Measurements from ENCODE around the gene CHURC1.

Gene CHURC1

DNA sequence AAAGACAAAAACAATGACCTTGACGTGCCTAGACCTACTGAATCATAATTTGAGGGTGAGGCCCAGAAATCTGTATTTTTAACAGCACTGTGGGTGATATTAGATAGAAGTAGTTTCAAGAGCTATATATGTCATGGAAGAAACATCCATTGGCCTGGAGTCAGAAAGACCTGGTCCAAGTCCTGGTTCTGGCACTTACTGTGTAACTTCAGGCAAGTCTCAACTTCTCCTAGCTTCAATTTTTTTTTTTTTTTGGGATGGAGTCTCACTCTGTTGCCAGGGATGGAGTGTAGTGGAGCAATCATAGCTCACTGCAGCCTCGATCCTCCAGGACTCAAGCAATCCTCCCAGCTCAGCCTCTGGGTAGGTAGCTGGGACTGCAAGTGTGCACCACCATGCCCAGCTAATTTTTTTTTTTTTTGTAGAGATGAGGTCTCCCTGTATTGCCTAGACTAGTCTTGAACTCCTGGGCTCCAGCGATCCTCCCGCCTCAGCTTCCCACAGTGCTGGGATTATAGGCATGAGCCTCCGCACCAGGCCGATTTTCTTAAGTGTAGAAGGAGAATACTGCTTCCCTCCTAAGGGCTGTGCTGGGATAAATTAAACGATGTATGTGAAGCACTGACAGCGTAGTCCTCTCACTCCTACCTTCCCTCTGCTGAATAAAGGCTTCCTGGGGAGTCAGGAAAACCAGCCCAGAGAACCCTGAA lies 42.6 kb downstream of the CHURC1 start:
- DNase-seq (ENCODE audit: low read depth in 2 of 2), result no peak

DNA sequence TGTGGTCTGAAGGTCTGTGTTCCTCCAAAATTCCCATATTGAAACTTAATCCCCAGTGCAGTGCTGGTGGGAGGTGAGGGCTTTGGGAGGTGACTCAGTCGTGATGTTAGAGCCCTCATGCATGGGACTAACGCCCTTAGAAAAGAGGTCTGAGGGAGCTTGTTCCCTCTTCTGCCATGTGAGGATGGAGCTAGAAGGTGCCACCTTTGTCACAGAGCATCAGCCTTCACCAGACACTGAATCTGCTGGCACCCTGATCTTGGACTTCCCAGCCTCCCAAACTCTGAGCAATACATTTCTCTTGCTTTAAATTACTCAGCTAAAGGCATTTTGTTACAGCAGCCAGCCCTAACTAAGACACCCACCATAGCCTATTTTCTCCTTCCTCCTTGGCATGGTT lies 43.9 kb downstream of the CHURC1 start:
- no peak for DNase-seq (ENCODE audit: low read depth in 2 of 2)

DNA sequence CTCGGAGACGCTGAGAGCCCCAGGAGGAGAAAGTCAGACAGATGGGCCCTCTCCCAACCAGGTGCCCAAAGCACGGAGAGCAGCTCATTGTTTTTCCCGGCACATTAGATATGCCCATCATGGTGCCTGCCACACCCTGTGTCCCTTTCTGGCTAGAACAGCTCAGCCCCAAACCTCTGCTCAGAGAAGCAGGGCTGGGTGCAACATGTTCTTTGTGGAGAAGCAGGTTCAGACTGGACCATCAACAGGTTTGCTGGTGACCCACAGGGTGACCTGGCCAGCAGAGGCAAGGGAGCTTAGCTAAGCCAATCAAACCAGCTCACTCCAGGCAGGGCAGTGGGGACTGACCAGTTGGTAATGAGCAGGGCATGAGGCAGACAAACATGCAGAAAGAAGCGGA lies 44.5 kb downstream of the CHURC1 start:
- DNase-seq (ENCODE audit: low read depth in 2 of 2), result no peak

DNA sequence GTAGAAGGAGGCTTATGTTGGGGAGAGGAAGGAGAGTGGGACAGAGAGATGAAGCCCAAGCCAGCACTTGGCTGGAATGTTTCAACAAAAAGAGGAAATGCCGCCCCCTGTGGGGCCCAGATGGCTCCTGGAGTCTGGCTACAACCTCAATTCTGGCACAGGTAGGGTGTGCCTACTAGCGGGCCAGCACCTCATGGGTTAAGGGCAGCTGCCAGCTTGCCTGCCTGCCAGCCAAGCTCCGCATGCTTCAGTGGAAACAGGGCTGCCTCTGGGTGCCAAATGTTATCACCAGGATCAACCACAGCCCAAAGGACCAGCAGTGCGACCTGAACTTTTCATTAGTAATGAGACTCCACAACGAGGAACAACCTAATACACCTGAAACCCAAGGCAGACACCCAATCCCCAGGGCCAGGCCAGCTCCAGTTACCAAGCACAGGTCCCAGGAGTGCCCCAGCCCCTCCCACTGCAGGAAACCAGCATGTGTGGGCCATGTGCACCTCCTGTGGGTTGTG lies 46.6 kb downstream of the CHURC1 start:
- no peak for DNase-seq (ENCODE audit: low read depth in 2 of 2)

DNA sequence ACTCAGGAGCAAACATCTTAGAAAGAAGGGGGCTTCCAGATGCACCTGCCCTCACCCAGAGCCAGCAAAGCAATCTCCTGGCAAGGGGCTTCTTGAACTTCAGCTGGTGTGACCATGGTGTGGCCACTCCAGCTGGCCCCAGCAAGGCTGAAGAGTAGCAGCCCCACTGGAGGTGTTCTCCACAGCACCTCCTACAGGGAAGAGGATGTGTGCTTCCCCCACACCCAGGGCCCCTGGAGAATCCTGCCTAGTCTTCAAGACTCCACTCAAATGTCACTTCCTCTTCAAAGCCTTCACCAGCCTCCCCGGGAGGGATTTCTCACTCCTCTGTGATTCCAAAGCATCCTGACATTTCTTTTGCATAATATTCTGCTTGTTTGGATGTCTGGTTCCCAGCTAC lies 49.4 kb downstream of the CHURC1 start:
- DNase-seq (ENCODE audit: low read depth in 2 of 2), result no peak

DNA sequence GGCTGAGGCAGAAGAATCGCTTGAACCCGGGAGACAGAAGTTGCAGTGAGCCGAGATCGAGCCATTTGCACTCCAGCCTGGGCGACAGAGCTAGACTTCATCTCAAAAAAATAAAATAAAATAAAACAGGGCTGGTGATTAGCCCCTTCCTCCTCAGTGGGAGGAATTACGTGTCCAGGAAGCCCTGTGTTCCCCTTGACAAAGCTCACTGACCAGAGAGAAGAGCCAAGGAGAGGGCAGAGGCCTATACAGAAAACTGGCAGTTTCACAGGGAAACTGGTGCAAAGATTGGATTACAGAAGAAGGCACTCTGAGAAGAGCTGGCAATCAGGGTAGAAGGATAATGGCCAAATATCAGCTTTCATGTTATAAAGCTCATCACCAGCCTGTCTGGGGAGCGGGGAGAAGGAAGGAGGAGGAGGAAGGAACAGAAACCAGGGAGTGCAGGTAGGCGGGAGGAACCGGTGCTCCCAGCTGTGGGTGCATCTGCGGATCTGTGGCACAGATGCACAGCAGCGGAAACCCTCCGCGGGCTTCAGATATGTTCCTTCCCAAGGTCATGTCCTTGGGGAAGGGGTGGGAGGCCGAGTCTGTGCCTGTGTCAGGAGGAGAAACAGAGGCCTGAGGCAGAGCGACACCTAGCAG lies 51.2 kb downstream of the CHURC1 start:
- DNase-seq (ENCODE audit: low read depth in 2 of 2), result no peak

DNA sequence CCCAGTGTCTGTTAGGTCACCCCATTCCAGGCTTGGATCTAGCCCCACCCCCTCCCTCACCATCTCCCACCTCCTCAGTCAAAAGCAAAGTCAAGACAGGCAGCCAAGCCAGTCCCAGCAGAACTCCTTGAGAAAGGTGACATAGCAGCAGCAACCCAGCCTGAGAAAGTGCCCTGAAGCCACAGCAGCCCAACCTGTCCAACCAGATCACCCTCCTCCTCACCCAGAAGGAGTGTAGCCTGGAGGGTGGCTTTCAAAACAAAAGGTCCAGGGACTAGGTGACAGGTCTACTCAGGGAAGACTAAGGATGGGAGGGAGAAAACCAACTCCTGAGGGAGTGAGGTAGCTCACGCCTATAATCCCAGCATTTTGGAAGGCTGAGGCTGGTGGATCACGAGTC lies 52.7 kb downstream of the CHURC1 start:
- DNase-seq (ENCODE audit: low read depth in 2 of 2), result no peak

DNA sequence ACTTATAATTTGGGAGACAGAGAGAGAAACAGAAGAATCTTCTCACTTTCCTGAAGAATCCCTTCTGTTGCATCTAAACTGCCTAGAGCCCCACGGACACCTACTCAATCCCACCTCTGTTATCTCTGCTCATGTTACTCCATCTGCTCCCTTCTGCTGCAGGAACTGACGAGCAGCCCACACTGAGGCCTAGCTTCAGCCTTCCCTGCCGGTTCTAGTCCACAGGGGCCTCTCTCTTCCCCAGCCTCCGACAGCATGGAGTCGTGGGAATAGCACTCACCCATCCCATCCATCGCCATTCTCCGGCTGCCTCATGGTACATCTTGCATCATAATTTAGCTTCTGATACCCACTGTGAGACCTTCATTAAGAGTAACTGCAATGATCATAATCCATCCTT lies 53.9 kb downstream of the CHURC1 start:
- no peak for DNase-seq (ENCODE audit: low read depth in 2 of 2)

DNA sequence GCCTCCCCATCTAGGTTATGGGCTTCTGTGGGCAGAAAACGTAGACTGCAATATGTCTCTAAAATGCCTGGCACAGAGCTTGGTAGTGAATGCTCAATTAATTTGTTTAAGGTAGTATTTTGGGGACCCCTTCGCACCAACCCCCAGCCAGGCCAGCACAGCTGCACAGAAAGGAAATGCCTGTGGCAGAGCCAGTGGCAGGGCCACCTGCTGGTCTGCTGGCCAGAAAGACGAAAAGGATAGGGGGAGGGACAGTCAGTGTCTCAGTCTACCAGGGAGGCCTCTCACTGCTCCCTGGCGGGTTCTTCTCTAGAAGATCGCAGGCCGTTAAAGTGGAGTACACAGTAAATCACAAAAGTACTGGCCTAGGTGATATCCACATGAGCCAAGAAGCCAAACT lies 54.4 kb downstream of the CHURC1 start:
- DNase-seq (ENCODE audit: low read depth in 2 of 2), result no peak

DNA sequence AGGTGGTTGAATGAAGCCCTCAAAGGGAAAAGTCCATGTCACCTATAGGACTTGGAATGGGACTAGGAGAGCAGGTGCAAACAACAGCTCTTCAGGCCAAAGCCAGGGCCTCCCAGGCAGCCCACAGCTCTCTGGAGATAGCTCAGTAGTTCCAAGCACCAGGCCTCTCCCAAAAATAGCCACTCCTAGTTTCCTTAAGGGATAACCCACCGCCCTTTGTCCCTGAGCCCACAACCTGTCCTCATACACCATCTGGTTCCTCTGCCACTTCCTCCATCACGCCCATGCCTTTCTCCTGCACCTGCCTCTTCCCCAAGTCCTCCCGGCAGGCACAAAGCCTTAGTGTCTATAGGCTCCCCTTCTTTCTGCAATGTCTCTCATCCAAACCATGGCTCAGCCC lies 55.8 kb downstream of the CHURC1 start:
- no peak for DNase-seq (ENCODE audit: low read depth in 2 of 2)

DNA sequence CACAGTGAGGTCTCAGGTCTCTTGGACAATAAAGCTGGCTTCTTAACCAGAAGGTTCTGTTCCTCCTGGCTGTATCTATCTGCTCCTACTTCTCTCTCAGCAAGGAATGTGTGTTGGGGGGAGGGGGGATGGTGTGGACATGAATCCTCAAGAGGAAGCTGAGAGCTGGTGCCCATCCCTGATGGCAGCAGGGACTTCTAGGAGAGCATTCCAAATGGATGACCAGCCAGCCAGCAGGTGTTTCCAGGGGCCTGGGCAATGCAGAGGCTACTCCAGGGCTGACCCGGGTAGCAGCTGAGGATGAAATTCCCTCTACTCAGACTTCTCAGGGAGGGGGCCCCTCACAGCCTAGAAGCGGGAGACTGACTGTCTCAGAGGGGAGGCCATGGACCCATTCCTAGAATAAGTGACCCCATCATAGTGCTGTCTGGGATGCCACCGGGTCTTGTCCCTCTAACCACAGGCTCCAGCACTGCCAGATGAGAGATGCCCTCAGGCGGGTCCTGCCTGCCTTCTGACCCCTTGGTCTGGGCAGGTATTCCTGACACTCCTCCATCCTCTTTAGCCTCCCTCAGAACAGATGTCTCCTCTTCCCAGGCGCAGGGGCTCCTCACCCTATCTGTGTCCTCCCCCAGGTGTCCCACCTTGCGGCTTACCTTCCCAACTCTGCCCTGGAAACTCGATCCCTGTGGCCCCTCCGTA lies 56.7 kb downstream of the CHURC1 start:
- DNase-seq (ENCODE audit: low read depth in 2 of 2), result no peak

DNA sequence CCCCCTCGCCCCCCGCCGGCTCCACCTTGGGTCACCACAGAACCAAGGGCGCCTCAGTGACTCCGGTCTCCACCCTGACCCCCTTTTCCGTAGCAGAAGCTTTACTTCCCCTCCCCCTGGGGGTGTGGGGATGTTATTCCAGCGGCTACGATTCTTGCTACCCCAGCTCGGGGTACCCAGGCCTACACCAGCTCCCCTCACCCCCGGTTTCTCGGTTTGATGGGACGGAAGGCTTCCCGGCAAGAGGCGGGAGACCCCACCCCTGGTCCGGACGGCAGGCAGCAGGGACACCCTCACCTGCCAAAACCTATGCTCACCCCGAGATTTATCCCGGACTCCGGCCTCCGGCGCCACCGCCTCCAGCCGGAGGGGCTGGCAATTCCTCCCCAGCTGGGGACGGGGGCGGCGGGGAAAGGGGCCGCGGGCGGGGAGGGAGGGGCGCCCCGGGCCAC lies 57.3 kb downstream of the CHURC1 start:
- DNase-seq (ENCODE audit: low read depth in 2 of 2), result no peak

DNA sequence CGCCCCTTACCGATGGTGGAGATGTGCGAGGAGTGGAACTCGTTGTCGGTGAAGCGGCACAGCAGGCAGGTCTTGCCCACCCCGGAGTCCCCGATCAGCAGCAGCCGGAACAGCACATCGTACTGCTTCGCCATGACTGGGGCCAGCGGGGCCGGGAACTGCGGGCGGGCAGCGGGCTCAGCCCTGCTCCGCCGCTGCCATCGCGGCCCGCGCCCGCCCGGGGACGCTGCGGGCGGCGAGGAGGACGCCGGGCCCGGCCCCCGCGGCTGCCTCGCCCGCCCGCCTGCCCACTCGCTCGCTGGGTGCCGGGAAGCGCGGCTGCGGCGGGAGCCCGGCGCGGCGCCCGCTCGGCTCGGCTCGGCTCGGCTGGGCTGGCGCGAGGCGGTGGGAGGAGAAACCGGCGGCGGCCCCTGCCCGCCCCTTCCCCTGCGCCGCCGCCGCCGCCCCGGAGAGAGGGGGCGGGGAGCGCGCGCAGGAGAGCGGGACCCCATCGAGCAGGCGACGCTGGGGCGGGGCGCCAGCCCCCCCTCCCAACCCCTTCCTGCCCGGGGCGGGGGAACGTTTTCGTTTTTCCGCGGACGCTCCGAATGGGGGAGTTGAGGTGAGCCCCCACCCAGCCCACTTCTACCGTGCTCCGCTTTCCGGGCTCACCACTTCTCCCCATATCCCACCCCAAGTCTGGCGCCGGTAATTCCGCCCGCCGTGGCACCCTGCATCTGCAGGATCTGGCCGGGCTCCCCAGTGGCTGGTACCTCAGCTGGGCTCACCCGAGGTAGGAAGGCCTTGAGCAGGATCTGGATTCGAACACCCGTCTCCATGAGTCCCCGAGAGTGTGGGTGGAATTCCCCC lies 57.9 kb downstream of the CHURC1 start, which contains the start of gene RAB15:
TSS of gene RAB15 (minus strand) at position 394 of the 849 bp plus-strand sequence. CDS start at position 134, 260 bp downstream.
- DNase-seq (ENCODE audit: low read depth in 2 of 2), result no peak

DNA sequence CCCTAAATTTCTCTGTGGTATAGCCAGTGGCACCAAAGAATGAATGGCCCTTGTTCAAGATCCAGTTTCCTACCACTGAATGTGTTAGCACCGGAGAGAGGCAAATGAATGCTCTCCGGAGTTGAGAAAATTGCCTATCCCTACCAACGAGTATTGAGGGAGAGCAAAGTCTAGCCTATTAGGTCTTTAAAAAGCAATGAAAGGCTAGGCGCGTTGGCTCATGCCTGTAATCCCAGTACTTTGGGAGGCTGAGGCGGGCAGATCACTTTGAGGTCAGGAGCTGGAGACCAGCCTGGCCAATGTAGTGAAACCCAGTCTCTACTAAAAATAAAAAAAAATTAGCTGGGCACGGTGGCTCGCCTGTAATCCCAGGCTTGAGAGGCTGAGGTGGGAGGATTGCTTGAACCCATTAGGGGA lies 58.8 kb downstream of the CHURC1 start:
- DNase-seq (ENCODE audit: low read depth in 2 of 2), result no peak

DNA sequence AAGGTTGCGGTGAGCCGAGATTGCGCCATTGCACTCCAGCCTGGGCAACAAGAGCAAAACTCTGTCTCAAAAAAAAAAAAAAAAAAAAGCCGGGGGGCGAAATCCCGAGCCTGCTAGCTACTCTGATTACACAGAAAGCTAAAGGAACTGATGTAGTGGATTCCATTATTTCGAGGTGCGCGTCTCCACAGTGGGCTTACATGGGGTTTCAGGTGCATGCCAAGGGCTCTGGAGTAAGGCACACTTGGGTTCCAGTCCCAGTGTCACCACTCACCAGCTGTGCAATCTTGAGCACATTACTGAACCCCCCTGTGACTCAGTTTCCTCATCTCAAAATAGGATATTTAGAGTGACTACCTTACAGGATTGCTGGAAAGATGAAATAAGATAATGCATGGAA lies 59.6 kb downstream of the CHURC1 start:
- DNase-seq (ENCODE audit: low read depth in 2 of 2), result no peak

DNA sequence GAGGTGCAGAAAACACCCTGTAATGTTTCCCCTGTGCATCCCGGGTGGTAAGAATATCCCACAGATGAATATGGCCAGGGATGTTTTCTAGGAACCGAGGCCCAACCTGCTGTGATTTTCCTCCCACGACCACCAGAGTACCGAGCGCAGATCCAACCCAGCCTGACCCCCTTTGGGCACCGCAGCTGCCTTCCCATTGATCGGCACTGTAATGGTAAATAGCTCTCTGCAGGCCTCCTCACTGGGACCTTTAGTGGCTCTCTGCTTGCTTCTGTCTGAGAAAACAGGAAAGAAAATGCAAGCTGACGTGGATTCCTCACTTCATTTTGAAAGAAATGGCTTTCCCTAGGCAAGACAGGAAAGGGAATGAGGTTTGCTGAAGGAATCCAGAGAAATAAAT lies 60.3 kb downstream of the CHURC1 start:
- no peak for DNase-seq (ENCODE audit: low read depth in 2 of 2)

DNA sequence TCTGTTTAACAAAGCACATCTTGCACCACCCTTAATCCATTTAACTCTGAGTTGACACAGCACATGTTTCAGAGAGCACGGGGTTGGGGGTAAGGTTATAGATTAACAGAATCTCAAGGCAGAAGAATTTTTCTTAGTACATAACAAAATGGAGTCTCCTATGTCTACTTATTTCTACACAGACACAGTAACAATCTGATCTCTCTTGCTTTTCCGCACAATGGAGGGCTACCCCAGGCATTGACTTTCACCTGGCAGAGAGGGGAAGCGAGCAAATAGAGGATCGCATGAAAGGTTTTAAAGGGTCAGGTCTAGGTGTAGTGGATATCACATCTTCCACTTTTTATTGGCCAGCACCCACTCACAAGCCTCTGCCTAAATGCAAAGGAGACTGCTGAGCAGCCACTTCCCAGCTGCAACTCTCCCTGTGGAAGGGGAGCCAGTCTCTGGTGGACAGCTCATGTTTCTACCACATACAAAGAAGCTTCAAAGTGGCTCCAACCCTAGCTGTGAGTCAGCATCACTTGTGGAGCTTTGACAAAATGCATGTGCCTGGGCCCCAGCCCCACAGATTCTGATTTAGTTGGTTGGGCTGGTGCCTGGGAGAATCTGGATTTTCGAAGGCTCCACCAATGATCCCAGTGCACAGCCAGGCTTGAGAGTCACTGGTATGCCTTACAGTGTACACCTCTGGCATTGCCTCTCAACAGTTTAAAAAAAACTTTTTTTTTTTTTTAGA lies 65.2 kb downstream of the CHURC1 start:
- DNase-seq (ENCODE audit: low read depth in 2 of 2), result no peak

DNA sequence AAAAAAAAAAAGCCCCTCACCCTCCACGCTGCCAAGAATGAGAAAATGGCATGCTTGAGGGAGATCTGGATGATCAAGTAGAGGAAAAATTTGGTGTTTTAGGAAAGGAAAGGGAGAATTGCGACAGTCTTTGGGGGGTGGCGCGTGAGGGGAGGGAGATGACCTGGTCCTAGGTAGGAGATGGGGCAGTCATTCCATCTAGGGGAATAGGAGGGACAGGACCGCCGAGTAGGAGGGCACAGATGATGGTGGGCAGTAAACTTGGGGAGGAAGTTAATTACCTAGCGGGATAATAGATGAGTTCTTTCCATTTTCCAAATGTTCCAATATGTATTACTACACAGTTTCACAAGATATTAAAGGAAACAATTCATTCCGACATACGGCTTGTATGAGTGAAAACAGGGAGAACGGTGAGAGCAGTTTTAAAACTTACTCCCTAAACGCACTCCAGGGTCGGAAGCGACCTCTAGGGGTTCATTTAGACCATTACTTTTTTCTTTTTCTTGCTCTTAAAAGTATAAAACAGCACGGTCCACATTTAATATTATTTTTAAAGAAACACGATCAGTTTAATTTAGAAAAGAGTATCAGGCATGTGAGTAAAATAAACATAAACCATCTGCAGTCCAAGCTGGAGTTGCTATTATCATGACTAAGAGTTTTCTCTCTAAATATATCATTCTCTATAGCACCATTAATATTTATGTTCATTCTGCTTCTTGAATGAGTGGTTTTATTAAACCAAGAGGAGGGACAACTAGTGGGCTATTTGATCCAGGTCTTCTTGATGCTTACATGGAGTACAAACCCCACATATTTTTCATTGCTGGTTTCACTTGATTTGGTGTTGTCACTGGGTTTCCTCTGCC lies 69.4 kb downstream of the CHURC1 start:
- no peak for DNase-seq (ENCODE audit: low read depth in 2 of 2)

Data from stimulated activated CD8-positive, alpha-beta memory T cell treated with anti-CD3 and anti-CD28 coated beads, Interleukin-7, amount 100 ng/mL, for 1 hour (primary cell).